RPMI7951 (cell line): ENCODE results near the gene DCC. TPM values are rescaled to one million over a fixed set of nuclear protein-coding genes. Genes with fewer than 3 reads are reported as not detected.
"Not testable (repeated sequence)": the region's sequence is repeated elsewhere in the genome, so short reads cannot be mapped to it uniquely, and the experiment has no call there.

Source experiments
- DNase-seq: peaks from one replicate; pipeline ENCODE4 v3.0.0-alpha.2; 2012; ENCODE audit warnings: low read depth
- total RNA-seq: library from RNA; depleted of rRNA; stranded (reverse); fragments of >200 nt; shearing (Covaris generic); gene quantifications from 2 replicates; pipeline ENCODE4 v1.2.3, GENCODE V29; 2014

DCC gene
- total RNA-seq, 1 experiment from 2014 or later, result not detected

- no peak for DNase-seq
Measured at GRCh38 chr18:53417003-53417402, 1077.0 kb downstream of the DCC start.

GRCh38 chr18:53421869-53422268 is 1081.9 kb downstream of the DCC start:
- no peak for DNase-seq

DNA sequence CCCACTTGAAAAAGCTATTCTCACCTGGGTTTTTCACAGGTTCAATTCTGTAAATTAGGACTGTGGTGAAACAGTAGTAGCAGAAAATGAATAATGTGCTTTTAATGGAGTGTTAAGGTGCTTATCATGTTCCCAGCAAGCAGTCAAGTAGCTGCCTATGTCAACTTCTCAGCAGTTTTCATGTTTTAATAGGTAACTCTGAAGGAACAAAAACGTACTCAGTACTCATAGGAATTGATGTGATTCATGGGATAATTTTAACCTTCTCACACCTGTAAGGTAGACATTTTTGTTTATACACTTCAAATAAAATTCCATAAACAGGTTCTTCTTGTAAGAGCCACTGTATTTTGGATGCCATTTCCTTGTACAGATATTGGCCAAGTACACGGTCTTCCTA is 1082.9 kb downstream of the DCC start:
- DNase-seq, result no peak

DNA sequence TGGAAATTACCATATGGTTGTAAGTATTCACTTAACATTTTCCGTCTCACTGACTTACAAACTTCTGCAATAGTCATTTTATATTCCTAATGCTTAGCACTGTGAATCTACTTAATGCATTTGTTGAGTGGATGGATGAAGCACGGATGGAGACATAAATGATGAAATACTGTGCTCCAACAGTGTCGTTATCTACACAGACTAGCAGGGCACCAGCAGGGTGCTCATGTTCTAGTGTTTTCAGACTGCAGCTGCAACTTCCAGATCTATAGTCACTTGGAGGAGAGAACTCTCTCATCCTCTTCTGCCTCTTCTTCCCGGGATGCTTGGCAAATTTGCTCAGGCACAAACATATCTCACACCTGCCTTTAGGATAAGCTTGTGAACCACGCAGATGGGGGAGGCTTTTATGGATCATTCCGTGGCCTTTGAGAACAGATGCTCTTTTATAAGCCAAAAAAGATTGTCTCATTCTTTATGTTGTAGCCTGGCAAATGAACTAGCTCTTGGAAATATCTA is 1086.7 kb downstream of the DCC start:
- no peak for DNase-seq

- DNase-seq, result no peak
Measured at GRCh38 chr18:53441761-53442414, 1101.9 kb downstream of the DCC start.

DNA sequence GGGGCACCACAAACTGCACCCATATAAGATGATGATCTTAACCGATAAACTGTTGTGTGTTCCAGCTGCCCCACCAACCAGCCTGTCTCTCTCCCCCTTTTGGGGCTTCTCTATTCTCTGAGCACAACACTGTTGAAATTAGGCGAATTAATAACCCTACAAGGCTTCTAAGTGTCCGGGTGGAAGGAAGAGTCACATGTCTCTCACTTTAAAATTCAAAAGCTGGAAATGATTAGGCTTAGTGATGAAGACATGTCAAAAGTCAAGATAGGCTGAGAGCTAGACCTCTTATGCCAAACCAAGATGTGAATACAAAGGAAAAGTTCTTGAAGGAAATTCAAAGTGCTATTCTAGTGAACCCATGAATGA is 1102.4 kb downstream of the DCC start:
- DNase-seq, result no peak

- DNase-seq, result no peak
Measured at GRCh38 chr18:53443336-53443735, 1103.3 kb downstream of the DCC start.

GRCh38 chr18:53443831-53444230 is 1103.8 kb downstream of the DCC start:
- DNase-seq, result no peak

DNA sequence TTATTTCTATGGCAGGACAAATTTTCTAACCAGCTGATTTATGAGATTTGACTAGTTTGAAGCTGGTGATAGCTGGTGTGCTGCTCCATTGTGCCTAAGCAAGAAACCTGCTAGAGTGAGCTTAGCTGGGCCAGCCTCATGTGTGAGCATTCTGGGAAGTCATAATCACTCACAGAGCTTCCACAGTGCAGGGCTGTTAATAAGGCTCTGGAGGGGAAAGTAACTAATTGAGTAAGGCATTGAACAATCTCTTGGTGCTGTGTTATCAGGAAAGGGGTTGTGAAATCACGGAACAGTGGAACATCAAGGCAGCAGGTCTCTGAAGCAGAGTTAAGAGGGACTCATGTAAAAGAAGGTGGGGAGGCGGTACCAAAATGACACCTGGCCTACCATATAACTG is 1111.9 kb downstream of the DCC start:
- no peak for DNase-seq

DNA sequence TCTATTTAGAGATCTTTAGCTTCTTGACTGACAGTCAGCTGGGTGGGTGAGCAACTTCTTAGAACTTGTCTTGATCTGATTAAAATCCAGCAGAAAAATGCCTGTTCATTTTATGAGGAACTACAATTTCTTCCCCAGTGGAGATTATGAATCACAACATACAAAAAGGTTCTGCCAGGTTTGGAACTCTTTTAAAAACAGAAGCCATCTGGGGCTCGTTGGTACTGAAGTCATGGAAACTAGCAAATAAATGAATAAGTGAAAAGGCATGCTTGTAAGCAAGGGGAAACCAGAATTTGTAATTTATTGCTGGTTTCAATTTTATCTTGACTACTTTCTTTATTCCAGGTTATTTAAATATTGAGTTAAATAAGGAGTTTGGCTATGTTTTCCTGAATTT is 1117.1 kb downstream of the DCC start:
- no peak for DNase-seq

- no peak for DNase-seq
Measured at GRCh38 chr18:53458268-53458667, 1118.3 kb downstream of the DCC start.

DNA sequence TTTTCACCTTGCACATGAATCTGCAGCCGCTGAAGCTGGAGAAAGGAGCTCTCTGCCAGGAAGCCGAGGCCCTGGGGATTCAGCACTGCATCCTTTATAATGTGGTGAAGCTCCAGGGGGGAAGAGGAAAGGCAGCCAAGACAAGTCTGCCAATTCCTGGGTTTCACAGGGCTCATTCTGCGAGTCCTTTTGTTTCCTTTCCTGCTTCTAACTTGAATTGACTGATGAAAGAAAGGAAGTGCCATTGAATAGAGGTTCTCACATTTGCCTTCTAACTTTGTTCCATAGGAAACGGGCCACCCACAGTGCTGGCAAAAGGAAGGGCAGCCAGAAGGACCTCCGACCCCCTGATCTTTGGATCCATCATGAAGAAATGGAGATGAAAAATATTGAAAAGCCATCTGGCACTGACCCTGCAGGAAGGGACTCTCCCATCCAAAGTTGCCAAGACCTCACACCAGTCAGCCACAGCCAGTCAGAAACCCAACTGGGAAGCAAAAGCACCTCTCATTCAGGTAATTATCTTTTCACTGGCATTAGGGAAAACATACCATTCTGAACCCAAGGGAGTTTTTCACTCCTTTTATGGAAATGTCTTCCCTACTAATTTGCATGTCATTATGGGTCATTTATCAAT is 1119.1 kb downstream of the DCC start:
- DNase-seq, result no peak

GRCh38 chr18:53467756-53468155 is 1127.8 kb downstream of the DCC start:
- no peak for DNase-seq

DNA sequence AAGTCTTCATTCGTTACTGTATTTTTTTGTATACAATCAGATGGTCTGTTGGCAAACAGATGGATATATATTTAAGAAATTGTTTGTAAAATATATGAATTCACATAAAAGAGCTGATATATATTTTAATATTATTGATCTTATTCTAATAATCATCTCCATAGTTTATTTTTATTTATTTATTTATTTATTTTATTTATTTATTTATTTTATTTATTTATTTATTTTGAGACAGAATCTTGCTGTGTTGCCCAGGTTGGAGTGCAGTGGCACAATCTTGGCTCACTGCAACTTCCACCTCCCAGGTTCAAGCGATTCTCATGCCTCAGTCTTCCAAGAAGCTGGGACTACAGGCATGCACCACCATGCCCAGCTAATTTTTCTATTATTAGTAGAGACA is 1128.2 kb downstream of the DCC start:
- not testable (repeated sequence) for DNase-seq

- DNase-seq, result no peak
Measured at GRCh38 chr18:53472546-53472945, 1132.5 kb downstream of the DCC start.

GRCh38 chr18:53478155-53478554 is 1138.2 kb downstream of the DCC start:
- no peak for DNase-seq

- no peak for DNase-seq
Measured at GRCh38 chr18:53486296-53486695, 1146.3 kb downstream of the DCC start.

GRCh38 chr18:53489266-53489665 is 1149.3 kb downstream of the DCC start:
- DNase-seq, result no peak

DNA sequence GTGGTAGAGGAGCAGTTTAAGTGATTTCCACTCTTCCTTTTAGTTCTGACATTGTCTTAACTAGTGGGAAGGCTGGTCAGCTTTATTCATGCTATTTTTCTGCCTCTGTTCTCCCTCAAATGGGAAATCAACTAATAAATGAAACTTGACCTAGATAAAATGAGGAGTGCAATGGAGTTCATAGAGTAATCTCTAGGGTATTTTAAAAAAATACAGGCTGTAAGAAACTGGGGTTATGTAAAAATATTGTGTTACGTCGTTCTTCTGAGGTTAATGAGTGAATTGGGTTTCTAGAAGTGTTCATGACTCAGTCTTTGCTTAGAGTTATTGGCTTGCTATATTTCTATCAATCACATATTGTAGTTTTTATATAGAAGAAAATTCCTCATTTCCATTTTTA is 1150.0 kb downstream of the DCC start:
- no peak for DNase-seq

- no peak for DNase-seq
Measured at GRCh38 chr18:53496028-53496427, 1156.0 kb downstream of the DCC start.

DNA sequence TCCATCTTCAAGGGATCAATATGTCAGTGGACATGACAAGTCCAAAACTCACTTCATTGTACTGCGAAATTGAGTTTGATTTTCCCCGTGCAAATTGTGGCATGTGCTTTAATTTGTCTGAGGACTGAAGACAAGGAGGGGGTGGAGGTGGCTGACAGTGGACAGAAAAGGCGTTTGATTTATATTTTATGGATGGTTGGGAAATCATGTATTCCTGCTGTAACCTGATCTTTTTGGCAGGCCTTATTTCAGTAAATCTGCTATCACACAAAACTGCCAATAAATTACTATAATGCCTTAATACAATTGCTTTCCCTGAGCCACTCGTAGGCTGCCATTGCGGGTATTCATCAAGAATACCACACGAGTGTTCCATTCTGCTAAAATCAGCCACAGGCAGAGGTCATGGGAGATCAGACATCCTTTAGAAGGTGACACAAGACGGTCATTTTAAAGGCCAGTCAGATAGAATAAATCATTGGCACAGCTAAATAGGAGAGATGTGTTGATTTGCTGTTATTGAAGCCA is 1164.0 kb downstream of the DCC start:
- DNase-seq, result no peak

DNA sequence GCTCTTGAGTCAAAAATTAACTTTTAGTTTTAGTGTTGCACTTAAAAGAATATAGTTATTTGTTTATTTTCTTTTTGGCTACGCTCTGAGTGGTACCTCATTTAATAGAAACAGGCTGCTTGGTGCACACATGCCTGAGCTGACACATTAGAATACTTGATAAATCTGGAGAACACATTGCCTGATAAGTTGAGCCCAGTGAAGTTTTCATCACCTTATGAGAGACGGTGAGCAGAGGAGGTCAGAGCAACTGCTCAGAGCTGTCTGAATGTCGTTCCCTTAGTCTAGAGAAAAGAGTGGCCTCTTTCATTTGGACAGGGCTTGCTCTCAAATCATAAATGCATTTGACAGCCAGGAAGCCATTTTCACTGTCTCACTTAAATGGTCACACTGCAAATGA is 1168.5 kb downstream of the DCC start:
- DNase-seq, result no peak

GRCh38 chr18:53509886-53510285 is 1169.9 kb downstream of the DCC start:
- DNase-seq, result no peak
